ENCODE measurements around the gene DIAPH1.

DNA sequence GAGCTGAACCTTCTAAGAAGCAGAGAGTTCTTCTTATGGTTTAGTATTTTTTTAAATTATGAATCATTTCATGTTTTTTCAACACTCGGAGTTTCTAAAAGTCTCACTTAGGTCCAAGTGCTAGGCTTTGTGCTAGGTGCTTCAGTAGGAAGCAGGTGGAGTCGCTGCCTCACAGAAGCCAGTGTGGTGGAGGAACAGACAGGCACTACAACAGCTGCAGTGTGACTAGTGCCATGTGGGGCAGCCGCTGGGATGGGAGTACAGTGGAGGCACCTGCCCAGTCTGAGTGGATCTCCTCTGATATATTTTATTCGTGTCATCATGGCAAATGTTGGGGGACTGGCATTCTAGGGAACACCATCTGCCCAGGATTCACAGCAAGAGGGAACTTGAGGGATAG is 114.6 kb downstream of the DIAPH1 start:
- TF ChIP-seq CTCF (IDR thresholded peaks at IDR 0.05) (no peak), POLR2AphosphoS5 (IDR thresholded peaks at IDR 0.05) (no peak), POLR2A (IDR thresholded peaks at IDR 0.05) (no peak)

All from breast epithelium (tissue), 3 donors.